Lung (tissue), 12 donors: ENCODE results near the gene PFN1. TPM values are rescaled to one million over a fixed set of nuclear protein-coding genes. Genes with fewer than 3 reads are reported as not detected.

Source experiments
- ATAC-seq: fragments of 200-7000 bp; cut with Tn5 transposase; one replicate; pipeline ENCODE4 v1.9.1; 2020; ENCODE audit warnings: moderate number of reproducible peaks; ENCODE audit not compliant: insufficient read depth, low FRiP score
- DNase-seq, 3 donors: peaks; one replicate each; pipeline ENCODE4 v3.0.0-alpha.2; 2013 to 2017
- H3K27ac ChIP-seq, 2 donors: one replicate each; pipeline ENCODE4 v1.5.1; 2013; ENCODE audit warnings: mild to moderate bottlenecking in 2 of 2, moderate library complexity in 2 of 2, control low read depth in 1 of 2, inconsistent platforms in 1 of 2, low read depth in 1 of 2, low read length in 1 of 2
- H3K27me3 ChIP-seq, 3 donors: one replicate each; pipeline ENCODE4 v1.5.1; 2013; ENCODE audit warnings: low read length in 2 of 3; ENCODE audit not compliant: control insufficient read depth in 3 of 3, insufficient read depth in 3 of 3
- H3K36me3 ChIP-seq, 4 donors: one replicate each; pipeline ENCODE4 v1.5.1; 2013; ENCODE audit warnings: low read length in 4 of 4, mild to moderate bottlenecking in 1 of 4, moderate library complexity in 1 of 4; ENCODE audit not compliant: control insufficient read depth in 4 of 4, insufficient read depth in 4 of 4
- H3K4me1 ChIP-seq, 5 donors: one replicate each; pipeline ENCODE4 v1.5.1; 2013; ENCODE audit warnings: low read length in 5 of 5, mild to moderate bottlenecking in 2 of 5, moderate library complexity in 1 of 5; ENCODE audit not compliant: control insufficient read depth in 5 of 5, insufficient read depth in 5 of 5
- H3K4me3 ChIP-seq: one replicate; pipeline ENCODE4 v1.5.1; 2013; ENCODE audit warnings: mild to moderate bottlenecking, control low read depth, moderate library complexity
- H3K9ac ChIP-seq, 2 donors: one replicate each; pipeline ENCODE4 v1.5.1; 2013; ENCODE audit warnings: low read length in 2 of 2, control low read depth in 1 of 2; ENCODE audit not compliant: insufficient read depth in 1 of 2
- H3K9me3 ChIP-seq, 4 donors: one replicate each; pipeline ENCODE4 v1.5.1; 2013; ENCODE audit warnings: low read length in 3 of 4, mild to moderate bottlenecking in 1 of 4, moderate library complexity in 1 of 4; ENCODE audit not compliant: control insufficient read depth in 4 of 4, insufficient read depth in 3 of 4
- WGBS, 2 donors: extraction: QIAGEN DNeasy Blood & Tissue Kit; methylation state at CpG; one replicate each; pipeline ENCODE4 v1.1.7; 2013; 5-methylcytosine and 5-hydroxymethylcytosine counted together
- polyA plus RNA-seq, 2 donors: library from polyadenylated mRNA; stranded (reverse); fragments of 200-250 nt; gene quantifications; one replicate each; pipeline ENCODE4 v1.2.1, GENCODE V29; 2013
- total RNA-seq, 2 donors: library from RNA; depleted of rRNA in 1 of 2; stranded (reverse); fragments of >200 nt in 1 of 2; gene quantifications; one replicate each; pipeline ENCODE4 v1.2.1, GENCODE V29; 2014 to 2021
- TF ChIP-seq, protein P1 (sequence below): IDR thresholded peaks from 2 replicates; pipeline ENCODE4 v1.5.1; 2012; ENCODE audit warnings: mild to moderate bottlenecking; ENCODE audit errors: control extremely low read depth, extremely low read depth
- donor health status: control.
- donor health status: control.
- donor health status: Bipolar disorder and iron deficiency.
- donor health status: healthy.
- donor health status: DM: yes; HTN: yes; CAD: no.

PFN1 gene
- total and polyA plus RNA-seq, 4 donors = 461 to 2,264 (median 749) TPM

DNA sequence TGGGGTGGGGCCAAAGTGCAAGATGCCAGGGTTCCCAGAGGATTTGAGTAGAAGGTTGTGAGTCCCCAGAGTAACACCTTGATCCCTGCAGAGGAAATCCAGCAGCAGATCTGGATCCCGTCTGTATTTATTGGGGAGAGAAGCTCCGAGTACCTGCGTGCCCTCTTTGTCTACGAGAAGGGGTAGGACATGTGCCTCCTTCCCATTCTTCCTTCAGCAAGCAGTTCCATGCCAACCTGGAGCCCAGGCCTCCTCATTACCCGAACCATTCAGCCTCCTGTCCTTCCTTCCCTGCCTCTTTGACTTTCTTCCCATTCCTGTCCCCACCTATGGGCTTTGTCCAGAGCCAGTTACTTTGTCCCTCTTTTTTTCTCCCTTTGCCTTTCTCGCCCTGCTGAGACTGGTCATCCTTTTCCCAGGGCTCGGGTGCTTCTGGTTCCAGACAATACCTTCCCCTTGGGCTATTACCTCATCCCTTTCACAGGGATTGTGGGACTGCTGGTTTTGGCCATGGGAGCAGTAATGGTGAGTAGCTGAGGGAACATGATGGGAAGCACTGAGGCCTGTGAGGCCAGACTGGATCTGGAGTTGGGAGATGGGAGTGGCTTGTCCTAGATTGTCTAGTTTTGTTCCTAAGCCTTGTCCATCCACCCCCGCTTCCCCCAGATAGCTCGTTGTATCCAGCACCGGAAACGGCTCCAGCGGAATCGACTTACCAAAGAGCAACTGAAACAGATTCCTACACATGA, 5.4 kb downstream of the PFN1 start:
- Histone ChIP-seq H3K4me3 (no peak overlapping the region), H3K4me1 (peaks cover 3 to 36% (median 17%) of the 10 kb centered on the region in 5 donors), H3K27me3 (no peaks in the 10 kb centered on the region), H3K9me3 (no peaks in the 10 kb centered on the region), H3K36me3 (peaks cover 12 to 36% (median 28%) of the 10 kb centered on the region in 4 donors), H3K9ac (no peak overlapping the region), H3K27ac (peak overlapping the region in 1 of 2 donors; percentile 5)
- WGBS, 2 donors = 76 to 88% methylated on average over 13 of the region's 13 CpGs
- TF ChIP-seq, protein P1, sequence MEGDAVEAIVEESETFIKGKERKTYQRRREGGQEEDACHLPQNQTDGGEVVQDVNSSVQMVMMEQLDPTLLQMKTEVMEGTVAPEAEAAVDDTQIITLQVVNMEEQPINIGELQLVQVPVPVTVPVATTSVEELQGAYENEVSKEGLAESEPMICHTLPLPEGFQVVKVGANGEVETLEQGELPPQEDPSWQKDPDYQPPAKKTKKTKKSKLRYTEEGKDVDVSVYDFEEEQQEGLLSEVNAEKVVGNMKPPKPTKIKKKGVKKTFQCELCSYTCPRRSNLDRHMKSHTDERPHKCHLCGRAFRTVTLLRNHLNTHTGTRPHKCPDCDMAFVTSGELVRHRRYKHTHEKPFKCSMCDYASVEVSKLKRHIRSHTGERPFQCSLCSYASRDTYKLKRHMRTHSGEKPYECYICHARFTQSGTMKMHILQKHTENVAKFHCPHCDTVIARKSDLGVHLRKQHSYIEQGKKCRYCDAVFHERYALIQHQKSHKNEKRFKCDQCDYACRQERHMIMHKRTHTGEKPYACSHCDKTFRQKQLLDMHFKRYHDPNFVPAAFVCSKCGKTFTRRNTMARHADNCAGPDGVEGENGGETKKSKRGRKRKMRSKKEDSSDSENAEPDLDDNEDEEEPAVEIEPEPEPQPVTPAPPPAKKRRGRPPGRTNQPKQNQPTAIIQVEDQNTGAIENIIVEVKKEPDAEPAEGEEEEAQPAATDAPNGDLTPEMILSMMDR = no peak
- DNase-seq (no peak), ATAC-seq (no peak)

DNA sequence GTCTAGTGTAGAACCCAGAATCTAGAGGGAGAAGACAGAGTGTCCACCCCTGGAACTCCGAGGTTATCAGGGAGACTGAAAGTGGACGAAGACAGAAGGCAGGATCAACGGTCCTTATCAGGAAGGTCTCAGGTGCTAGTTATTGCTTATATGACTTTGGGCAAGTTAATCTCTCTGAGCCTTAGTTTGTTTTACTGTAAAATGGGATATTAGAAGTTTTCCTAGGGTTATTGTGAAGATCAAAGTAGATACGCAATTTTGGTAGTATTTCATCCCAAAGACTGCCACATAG, 7.1 kb downstream of the PFN1 start:
- no peaks in the 10 kb centered on the region for H3K9me3 ChIP-seq

DNA sequence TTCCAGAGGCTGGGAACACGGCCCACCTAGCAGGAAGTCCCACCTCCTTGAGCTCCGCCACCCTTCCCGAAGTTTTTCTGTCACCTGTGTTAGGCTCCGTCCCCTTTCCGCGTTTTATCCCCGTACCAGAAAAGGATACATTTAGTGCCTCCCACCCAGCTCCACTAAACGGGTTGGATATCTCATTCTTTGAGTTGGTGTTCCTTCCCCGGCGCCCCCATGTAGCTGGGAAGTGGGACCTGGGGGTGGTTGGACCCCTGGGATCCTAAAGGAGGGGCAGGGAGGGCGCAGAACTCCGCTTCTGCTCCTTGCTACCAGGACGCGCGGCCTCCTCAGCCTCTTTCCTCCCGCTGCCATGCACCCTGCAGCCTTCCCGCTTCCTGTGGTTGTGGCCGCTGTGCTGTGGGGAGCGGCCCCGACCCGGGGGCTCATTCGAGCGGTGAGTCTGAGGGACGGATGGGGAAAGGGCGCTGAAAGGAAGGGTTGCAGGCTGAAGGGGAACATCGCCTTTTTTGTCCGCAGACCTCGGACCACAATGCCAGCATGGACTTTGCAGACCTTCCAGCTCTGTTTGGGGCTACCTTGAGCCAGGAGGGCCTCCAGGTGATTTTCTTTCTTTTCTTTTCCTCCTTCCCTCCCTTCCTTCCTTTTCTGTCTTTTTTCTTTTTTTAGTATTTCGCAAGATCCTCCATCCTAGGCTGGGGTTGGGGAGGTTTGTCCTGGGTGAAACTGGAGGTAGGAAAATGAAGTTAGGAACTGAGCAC, 7.6 kb downstream of the PFN1 start:
- DNase-seq = no peak
- TF ChIP-seq, protein P1 = no peak
- Histone ChIP-seq H3K27ac (peak overlapping the region; percentile 90 to 94), H3K9ac (peak overlapping the region; percentile 73 to 86), H3K27me3 (no peaks in the 10 kb centered on the region), H3K36me3 (peaks cover 9 to 35% (median 31%) of the 10 kb centered on the region in 4 donors), H3K4me3 (peak overlapping the region; percentile 61), H3K9me3 (no peaks in the 10 kb centered on the region), H3K4me1 (peaks cover 0 to 27% (median 13%) of the 10 kb centered on the region in 5 donors)
- 0 to 1% methylated on average over 29 of the region's 29 CpGs for WGBS, 2 donors
- ATAC-seq = peak; percentile 37

More for the DNA sequence above, 7.1 kb downstream of the PFN1 start:
- TF ChIP-seq, protein P1 = no peak
- Histone ChIP-seq H3K9ac (peak overlapping the region; percentile 73 to 86), H3K4me1 (peaks cover 3 to 30% (median 15%) of the 10 kb centered on the region in 5 donors), H3K4me3 (peak overlapping the region; percentile 10), H3K27me3 (no peaks in the 10 kb centered on the region), H3K36me3 (peaks cover 12 to 36% (median 35%) of the 10 kb centered on the region in 4 donors), H3K27ac (no peak overlapping the region)
- WGBS, 2 donors = 40 to 42% methylated on average over 4 of the region's 4 CpGs
- no peak for ATAC-seq
- DNase-seq = no peak
